ENCODE measurements around the gene GATAD1. TPM values are rescaled to one million over a fixed set of nuclear protein-coding genes. Genes with fewer than 3 reads are reported as not detected.

The GATAD1 gene
- total and polyA plus RNA-seq, 12 donors = 10.0 to 25.2 (median 14.2) TPM

- Histone ChIP-seq H3K27ac (no peak overlapping the region), H3K27me3 (peaks cover 0 to 17% (median 15%) of the 10 kb centered on the region in 7 donors), H3K9me3 (no peaks in the 10 kb centered on the region), H3K4me3 (no peak overlapping the region), H3K36me3 (no peaks in the 10 kb centered on the region), H3K4me1 (peaks cover 0 to 13% (median 0%) of the 10 kb centered on the region in 9 donors)
- WGBS, 2 donors = 58 to 60% methylated on average over 5 of the region's 5 CpGs
- ATAC-seq (no peak), DNase-seq (no peak)
- intact Hi-C loops (cut with DNase I) = loop anchor here in 3 of 10 donors (10.0 kb wide), 2 partner anchors 177 to 633 kb away; partner anchors contain the start of genes ANKIB1 (in 1 of the 3) and KRIT1 (in 1 of the 3)
- no peak for TF ChIP-seq CTCF (IDR thresholded peaks at IDR 0.05)
Observed at GRCh38 chr7:92421676-92422435, 25.4 kb upstream of the GATAD1 start.

GRCh38 chr7:92422926-92423325 is 24.4 kb upstream of the GATAD1 start:
- Histone ChIP-seq H3K36me3 (no peaks in the 10 kb centered on the region), H3K9me3 (no peaks in the 10 kb centered on the region), H3K4me1 (peaks cover 0 to 13% (median 0%) of the 10 kb centered on the region in 9 donors), H3K4me3 (no peak overlapping the region), H3K27ac (no peak overlapping the region), H3K27me3 (peaks cover 0 to 21% (median 15%) of the 10 kb centered on the region in 7 donors)
- intact Hi-C loops (cut with DNase I) = loop anchor here in 3 of 10 donors (10.0 kb wide), 2 partner anchors 178 to 632 kb away; partner anchors contain the start of genes ANKIB1 (in 1 of the 3) and KRIT1 (in 1 of the 3)
- DNase-seq = no peak
- no peak for TF ChIP-seq CTCF (IDR thresholded peaks at IDR 0.05)
- no peak for ATAC-seq
- 96 to 99% methylated on average over 6 of the region's 6 CpGs for WGBS, 2 donors

GRCh38 chr7:92423710-92424131 is 23.6 kb upstream of the GATAD1 start:
- Histone ChIP-seq H3K27me3 (peaks cover 0 to 21% (median 15%) of the 10 kb centered on the region in 7 donors), H3K36me3 (no peaks in the 10 kb centered on the region), H3K4me1 (peaks cover 0 to 13% (median 0%) of the 10 kb centered on the region in 9 donors), H3K9me3 (no peaks in the 10 kb centered on the region), H3K4me3 (peak overlapping the region in 5 of 10 donors; percentile 31 to 58 (median 47)), H3K27ac (peak overlapping the region in 1 of 10 donors; percentile 80)
- WGBS, 2 donors = 75 to 81% methylated on average over 5 of the region's 5 CpGs
- no peak for TF ChIP-seq CTCF (IDR thresholded peaks at IDR 0.05)
- no peak for ATAC-seq
- DNase-seq = no peak
- intact Hi-C loops (cut with DNase I) = loop anchor here in 5 of 10 donors (1.0 to 10.0 kb wide), 4 partner anchors 23 to 631 kb away; partner anchors contain the start of genes GATAD1 (in 5 of the 5), ANKIB1 (in 1 of the 5) and KRIT1 (in 1 of the 5)

GRCh38 chr7:92425311-92425947 is 21.9 kb upstream of the GATAD1 start:
- Histone ChIP-seq H3K27me3 (peaks cover 0 to 21% (median 15%) of the 10 kb centered on the region in 7 donors), H3K36me3 (no peaks in the 10 kb centered on the region), H3K4me3 (no peak overlapping the region), H3K9me3 (no peaks in the 10 kb centered on the region), H3K4me1 (peaks cover 0 to 13% (median 0%) of the 10 kb centered on the region in 9 donors), H3K27ac (no peak overlapping the region)
- WGBS, 2 donors = 44 to 52% methylated on average over 20 of the region's 20 CpGs
- DNase-seq (no peak), ATAC-seq (no peak)
- intact Hi-C loops (cut with DNase I) = loop anchor here in 5 of 10 donors (2.0 to 10.0 kb wide), 3 partner anchors 21 to 629 kb away; partner anchors contain the start of genes GATAD1 (in 3 of the 5), ANKIB1 (in 1 of the 5) and KRIT1 (in 1 of the 5)
- no peak for TF ChIP-seq CTCF (IDR thresholded peaks at IDR 0.05)
